Cerebellar cortex (tissue), 1 donor: Measurements from ENCODE around the gene PTPRN2.
"Not testable (repeated sequence)": the region's sequence is repeated elsewhere in the genome, so short reads cannot be mapped to it uniquely, and the experiment has no call there.

ENCODE experiments used
- DNase-seq: peaks from one replicate; pipeline ENCODE4 v3.0.0-alpha.2; 2015; ENCODE audit warnings: low spot score

PTPRN2 gene

GRCh38 chr7:157707983-157708918 lies 879.4 kb downstream of the PTPRN2 start:
- peak; percentile 17 for DNase-seq

GRCh38 chr7:157704365-157704764 lies 883.3 kb downstream of the PTPRN2 start:
- no peak for DNase-seq

GRCh38 chr7:157703534-157704195 lies 884.0 kb downstream of the PTPRN2 start:
- DNase-seq, result no peak

- DNase-seq, result no peak
These were observed 884.5 kb downstream of the PTPRN2 start for GRCh38 chr7:157703131-157703530.

- DNase-seq, result peak; percentile 66
These were observed 885.2 kb downstream of the PTPRN2 start for GRCh38 chr7:157702311-157703023.

DNA sequence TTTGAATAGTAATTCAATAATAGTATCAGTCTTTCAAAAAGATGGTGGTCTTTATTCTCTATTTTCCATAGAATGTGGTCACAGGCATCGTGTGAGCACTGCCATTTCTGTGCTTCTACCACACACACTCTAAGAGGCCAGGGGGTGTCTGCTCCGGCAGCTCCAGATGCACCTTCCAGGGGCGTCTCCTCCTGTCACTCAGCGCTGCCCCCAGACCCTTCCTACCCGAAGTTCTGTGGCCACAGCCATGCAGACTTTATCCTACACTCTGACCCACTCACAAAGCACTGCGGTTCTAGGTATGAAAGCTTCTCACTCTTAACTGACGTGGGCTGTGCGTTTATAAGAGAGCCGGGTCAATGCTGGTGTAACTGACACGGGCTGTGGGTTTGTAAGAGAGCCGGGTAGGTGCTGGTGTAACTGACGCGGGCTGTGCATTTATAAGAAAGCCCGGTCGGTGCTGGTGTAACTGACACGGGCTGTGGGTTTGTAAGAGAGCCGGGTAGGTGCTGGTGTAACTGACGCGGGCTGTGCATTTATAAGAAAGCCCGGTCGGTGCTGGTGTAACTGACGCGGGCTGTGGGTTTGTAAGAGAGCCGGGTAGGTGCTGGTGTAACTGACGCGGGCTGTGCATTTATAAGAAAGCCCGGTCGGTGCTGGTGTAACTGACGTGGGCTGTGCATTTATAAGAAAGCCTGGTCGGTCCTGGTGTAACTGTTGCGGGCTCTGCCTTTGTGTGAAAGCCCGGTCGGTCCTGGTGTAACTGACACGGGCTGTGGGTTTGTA lies 886.0 kb downstream of the PTPRN2 start:
- DNase-seq, result not testable (repeated sequence)

- no peak for DNase-seq
These were observed 887.2 kb downstream of the PTPRN2 start for GRCh38 chr7:157700231-157701005.

DNA sequence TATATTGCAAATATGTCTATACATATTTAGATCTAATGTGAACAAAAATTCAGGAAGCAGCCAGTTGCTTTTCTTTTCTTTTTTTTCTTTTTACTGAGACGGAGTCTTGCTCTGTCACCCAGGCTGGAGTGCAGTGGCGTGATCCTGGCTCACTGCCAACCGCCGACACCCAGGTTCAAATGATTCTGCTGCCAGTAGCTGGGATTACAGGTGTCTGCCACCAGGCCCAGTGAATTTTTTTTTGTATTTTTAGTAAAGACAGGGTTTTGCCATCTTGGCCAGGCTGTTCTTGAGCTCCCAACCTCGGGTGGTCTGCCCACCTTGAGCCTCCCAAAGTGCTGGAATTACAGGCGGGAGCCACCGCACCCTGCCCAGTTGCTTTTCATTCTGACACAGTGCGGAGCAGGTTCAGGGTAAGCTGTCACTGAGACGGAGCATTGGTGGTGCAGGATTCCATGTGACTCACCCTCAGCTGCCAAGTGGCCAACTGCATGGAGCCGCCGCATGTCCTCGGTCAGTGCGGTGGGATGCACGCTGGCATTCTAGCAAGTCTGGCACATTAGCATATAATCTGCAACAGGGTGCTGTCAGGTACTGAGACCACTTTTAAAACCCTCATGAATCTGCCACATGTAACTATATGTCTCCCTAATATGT lies 888.1 kb downstream of the PTPRN2 start:
- no peak for DNase-seq

- DNase-seq, result not testable (repeated sequence)
These were observed 890.3 kb downstream of the PTPRN2 start for GRCh38 chr7:157697287-157697686.

DNA sequence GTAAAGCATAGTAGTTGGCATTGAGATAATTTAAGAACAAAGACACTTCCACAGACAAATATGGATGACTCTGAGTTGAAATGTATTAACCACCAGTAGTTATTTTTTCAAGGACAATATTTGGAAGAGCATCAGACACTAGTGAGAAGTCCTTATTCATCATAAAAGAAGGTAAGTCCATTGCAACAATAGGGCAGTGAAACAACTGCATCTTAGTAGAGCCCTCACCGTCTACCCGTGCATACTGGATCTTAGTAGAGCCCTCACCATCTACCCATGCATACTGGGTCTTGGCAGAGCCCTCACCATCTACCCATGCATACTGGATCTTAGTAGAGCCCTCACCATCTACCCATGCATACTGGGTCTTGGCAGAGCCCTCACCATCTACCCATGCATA lies 892.0 kb downstream of the PTPRN2 start:
- DNase-seq, result not testable (repeated sequence)

DNA sequence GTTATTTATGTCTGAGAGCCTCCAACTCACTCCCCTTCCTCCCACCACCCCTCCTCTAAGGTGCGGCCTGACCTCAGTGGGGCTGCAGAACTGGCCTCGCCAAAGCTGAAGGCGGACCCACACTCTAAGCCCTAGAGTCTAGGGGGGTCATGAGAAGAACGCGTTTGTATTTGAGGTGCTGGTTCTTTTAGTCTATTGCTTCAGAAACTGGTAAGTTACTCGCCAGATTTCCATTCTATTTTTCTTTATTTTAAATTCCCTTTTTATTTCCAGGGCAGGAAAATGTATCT lies 893.3 kb downstream of the PTPRN2 start:
- no peak for DNase-seq

DNA sequence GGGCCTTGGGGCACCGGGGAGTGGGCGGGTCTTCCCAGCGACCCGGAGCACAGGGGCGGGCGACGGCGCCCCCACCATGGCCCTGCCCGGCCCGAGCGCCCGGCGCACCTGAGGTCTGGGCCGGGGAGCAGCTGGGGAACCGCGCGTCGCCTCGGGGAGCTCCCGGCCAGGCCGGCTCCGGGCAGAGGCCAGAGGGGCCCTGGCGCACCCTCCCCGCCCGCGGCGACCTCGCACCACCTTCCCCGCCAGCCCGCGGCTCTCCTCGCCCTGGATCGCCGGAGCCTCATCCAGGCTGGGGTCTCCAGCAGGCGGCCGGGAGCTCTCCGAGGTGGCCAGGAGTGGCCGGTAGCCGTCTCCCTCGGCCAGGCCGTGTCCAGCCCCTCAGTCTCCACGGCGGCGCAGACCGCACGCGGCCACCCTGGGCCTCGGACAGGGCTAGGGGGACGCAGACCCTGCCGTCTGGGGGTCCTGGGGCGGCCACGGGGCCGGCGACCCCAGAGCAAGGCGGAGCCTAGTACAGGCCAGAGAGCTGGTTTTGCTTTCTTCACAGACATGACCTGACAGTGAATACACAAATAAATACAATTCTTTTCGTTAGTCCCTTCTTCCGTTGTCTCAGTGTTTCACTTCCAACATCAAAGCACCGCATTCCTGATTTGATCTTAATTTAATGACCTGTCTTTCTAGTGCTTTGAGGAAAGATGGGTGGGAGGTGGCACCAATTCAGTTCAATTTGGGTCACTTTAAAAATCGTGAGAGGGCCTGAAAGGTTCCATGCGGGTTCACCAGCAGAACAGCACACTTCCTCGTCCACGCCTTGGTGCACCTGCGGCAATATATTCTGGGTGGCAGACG lies 893.9 kb downstream of the PTPRN2 start:
- no peak for DNase-seq

GRCh38 chr7:157693071-157693520 lies 894.5 kb downstream of the PTPRN2 start:
- DNase-seq, result no peak

- DNase-seq, result no peak
These were observed 895.1 kb downstream of the PTPRN2 start for GRCh38 chr7:157692460-157693011.

DNA sequence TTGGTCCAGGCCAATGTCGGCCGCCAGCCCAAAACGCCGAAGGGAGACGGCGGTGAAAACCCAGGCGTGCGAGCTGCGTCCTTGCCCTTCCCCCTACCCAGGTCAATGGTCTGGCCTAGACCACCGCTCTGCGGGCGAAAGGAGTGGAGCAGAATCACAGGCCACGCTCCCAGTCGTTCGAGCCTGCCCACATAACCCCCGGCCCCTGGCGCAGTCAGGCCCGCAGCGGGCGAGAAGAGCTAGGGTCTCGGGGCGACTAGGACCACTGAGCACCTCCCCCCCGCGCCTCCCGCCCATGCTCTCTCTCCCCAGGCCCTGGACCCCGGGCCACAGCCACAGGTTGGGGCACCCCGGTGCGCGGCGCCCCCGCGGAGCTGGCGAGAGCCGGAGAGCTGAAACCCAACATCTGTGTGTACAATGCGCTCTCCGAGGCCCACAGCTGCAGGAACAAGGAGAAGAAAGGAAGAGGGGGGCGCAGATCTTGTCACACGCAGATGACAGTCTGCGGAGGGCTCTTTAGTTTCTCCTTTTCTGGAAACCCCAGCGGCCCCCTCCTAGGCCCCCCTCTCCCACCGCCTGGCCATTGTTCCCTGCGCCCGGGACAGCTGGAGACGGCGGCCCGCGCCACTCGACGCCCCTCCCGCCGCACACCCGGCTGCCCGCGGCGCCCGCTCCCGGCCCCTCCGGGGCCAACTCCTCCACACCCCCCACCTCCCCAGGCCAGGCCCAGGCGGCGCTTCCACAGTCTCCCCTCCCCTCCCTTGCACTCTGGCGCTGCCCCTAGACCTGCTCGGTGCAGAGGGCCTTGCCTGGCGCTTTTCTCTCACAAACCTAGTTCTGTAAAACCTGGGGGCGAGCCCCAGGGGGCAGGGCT lies 895.8 kb downstream of the PTPRN2 start:
- no peak for DNase-seq

- DNase-seq, result peak; percentile 10
These were observed 896.6 kb downstream of the PTPRN2 start for GRCh38 chr7:157690833-157691585.

GRCh38 chr7:157690058-157690832 lies 897.4 kb downstream of the PTPRN2 start:
- no peak for DNase-seq
